WTC11 (cell line): Measurements from ENCODE around the gene ETS1. TPM values are rescaled to one million over a fixed set of nuclear protein-coding genes. Genes with fewer than 3 reads are reported as not detected.

Source experiments
- ATAC-seq: fragments of 200-7000 bp; cut with Tn5 transposase; 2 replicates; pipeline ENCODE4 v1.10.0; 2021; ENCODE audit warnings: mild to moderate bottlenecking, moderate library complexity
- CTCF ChIA-PET: fragments of 300-600 bp; sonication (Branson Sonifier 250); formaldehyde crosslinking; loops from one replicate; lab custom pipeline; 2021; ENCODE audit warnings: antibody characterized with exemption; lab: Charles Lee
- POLR2A ChIA-PET: fragments of 350-600 bp; sonication (Branson Sonifier 250); formaldehyde crosslinking; loops from one replicate; lab custom pipeline; 2021; ENCODE audit warnings: antibody characterized with exemption; lab: Charles Lee
- DNase-seq: peaks from one replicate; pipeline ENCODE4 v3.0.0; 2021; ENCODE audit warnings: low spot score
- H3K27ac Mint-ChIP-seq: 2 replicates; pipeline ENCODE4 v1.8.0; 2021; ENCODE audit warnings: mixed read lengths
- H3K27me3 Mint-ChIP-seq: 2 replicates; pipeline ENCODE4 v1.8.0; 2021; ENCODE audit warnings: low read depth, mild to moderate bottlenecking, moderate library complexity, mixed read lengths
- H3K36me3 Mint-ChIP-seq: 2 replicates; pipeline ENCODE4 v1.8.0; 2021; ENCODE audit warnings: mixed read lengths
- H3K4me1 Mint-ChIP-seq: 2 replicates; pipeline ENCODE4 v1.8.0; 2022; ENCODE audit warnings: mixed read lengths
- H3K4me3 Mint-ChIP-seq: 2 replicates; pipeline ENCODE4 v1.8.0; 2021; ENCODE audit warnings: mild to moderate bottlenecking, moderate library complexity, mixed read lengths
- H3K9me3 Mint-ChIP-seq: 2 replicates; pipeline ENCODE4 v1.8.0; 2021; ENCODE audit warnings: mixed read lengths
- CBFB ChIP-seq: sonication (generic); formaldehyde crosslinking; IDR thresholded peaks from 2 replicates; pipeline ENCODE4 v1.8.1; 2022; ENCODE audit warnings: mild to moderate bottlenecking, low read depth, missing genetic modification reagents
- CDX4 ChIP-seq: fragments of 250-450 bp; sonication (Bioruptor Pico); IDR thresholded peaks from 2 replicates; pipeline ENCODE4 v1.9.0; 2021; ENCODE audit warnings: moderate library complexity, mild to moderate bottlenecking, inconsistent platforms, borderline replicate concordance
- CREB1 ChIP-seq: sonication (generic); formaldehyde crosslinking; IDR thresholded peaks from 2 replicates; pipeline ENCODE4 v1.8.0; 2023; ENCODE audit warnings: mild to moderate bottlenecking, missing genetic modification reagents
- E2F4 ChIP-seq: sonication (generic); formaldehyde crosslinking; IDR thresholded peaks from 2 replicates; pipeline ENCODE4 v1.8.1; 2022; ENCODE audit warnings: low read depth, mild to moderate bottlenecking, moderate library complexity, missing genetic modification reagents, borderline replicate concordance
- EMX1 ChIP-seq: fragments of 250-450 bp; sonication (Bioruptor Pico); IDR thresholded peaks from 2 replicates; pipeline ENCODE4 v1.8.0; 2021; ENCODE audit warnings: mild to moderate bottlenecking
- ESRRA ChIP-seq: sonication (generic); formaldehyde crosslinking; IDR thresholded peaks from 2 replicates; pipeline ENCODE4 v1.8.1; 2022; ENCODE audit warnings: mild to moderate bottlenecking, missing genetic modification reagents, borderline replicate concordance
- GRHL2 ChIP-seq: fragments of 250-450 bp; sonication (Bioruptor Pico); IDR thresholded peaks from 2 replicates; pipeline ENCODE4 v1.8.0; 2022; ENCODE audit warnings: mild to moderate bottlenecking, moderate library complexity; ENCODE audit not compliant: insufficient replicate concordance, severe bottlenecking
- GTF2I ChIP-seq: fragments of 250-450 bp; sonication (Bioruptor Pico); conservative IDR thresholded peaks from 2 replicates; pipeline ENCODE4 v1.4.0; 2021; ENCODE audit warnings: mild to moderate bottlenecking
- IRF2 ChIP-seq: sonication (generic); formaldehyde crosslinking; IDR thresholded peaks from 2 replicates; pipeline ENCODE4 v1.8.0; 2022; ENCODE audit warnings: low read depth, missing genetic modification reagents, borderline replicate concordance
- NFE2L1 ChIP-seq: sonication (generic); formaldehyde crosslinking; IDR thresholded peaks from 2 replicates; pipeline ENCODE4 v1.8.1; 2023; ENCODE audit warnings: missing genetic modification reagents
- NR1H2 ChIP-seq: sonication (generic); formaldehyde crosslinking; IDR thresholded peaks from 2 replicates; pipeline ENCODE4 v1.9.0; 2021; ENCODE audit warnings: mild to moderate bottlenecking, moderate library complexity, missing genetic modification reagents
- OVOL2 ChIP-seq: fragments of 250-450 bp; sonication (Bioruptor Pico); IDR thresholded peaks from 2 replicates; pipeline ENCODE4 v1.9.0; 2021; ENCODE audit warnings: mild to moderate bottlenecking, borderline replicate concordance
- TCF7 ChIP-seq: sonication (generic); formaldehyde crosslinking; IDR thresholded peaks from 2 replicates; pipeline ENCODE4 v1.8.0; 2022; ENCODE audit warnings: mild to moderate bottlenecking, low read depth, missing genetic modification reagents, moderate library complexity
- TP53 ChIP-seq: sonication (generic); formaldehyde crosslinking; IDR thresholded peaks from 2 replicates; pipeline ENCODE4 v1.8.1; 2023; ENCODE audit warnings: mild to moderate bottlenecking, missing genetic modification reagents
- ZMAT4 ChIP-seq: fragments of 250-450 bp; sonication (Bioruptor Pico); IDR thresholded peaks from 2 replicates; pipeline ENCODE4 v1.9.0; 2021; ENCODE audit warnings: mild to moderate bottlenecking
- ZNF121 ChIP-seq: sonication (generic); formaldehyde crosslinking; IDR thresholded peaks from 2 replicates; pipeline ENCODE4 v1.8.0; 2023; ENCODE audit warnings: missing genetic modification reagents
- ZNF138 ChIP-seq: sonication (generic); formaldehyde crosslinking; conservative IDR thresholded peaks from 2 replicates; pipeline ENCODE4 v1.8.1; 2022; ENCODE audit warnings: mild to moderate bottlenecking, moderate library complexity, missing genetic modification reagents
- ZNF232 ChIP-seq: sonication (generic); formaldehyde crosslinking; IDR thresholded peaks from 2 replicates; pipeline ENCODE4 v1.8.0; 2022; ENCODE audit warnings: mild to moderate bottlenecking, missing genetic modification reagents
- ZNF416 ChIP-seq: fragments of 250-450 bp; sonication (Bioruptor Pico); IDR thresholded peaks from 2 replicates; pipeline ENCODE4 v1.9.0; 2021; ENCODE audit warnings: mild to moderate bottlenecking, inconsistent platforms
- ZNF423 ChIP-seq: fragments of 250-450 bp; sonication (Bioruptor Pico); IDR thresholded peaks from 2 replicates; pipeline ENCODE4 v2.1.2; 2022; ENCODE audit warnings: mild to moderate bottlenecking, moderate library complexity
- ZSCAN18 ChIP-seq: fragments of 250-450 bp; sonication (Bioruptor Pico); IDR thresholded peaks from 2 replicates; pipeline ENCODE4 v2.1.2; 2022; ENCODE audit warnings: mild to moderate bottlenecking, moderate library complexity
- total RNA-seq: library from RNA; stranded (reverse); gene quantifications from 3 replicates; pipeline ENCODE4 v1.2.3, GENCODE V29; 2021
- TF ChIP-seq, protein P1 (sequence below): sonication (generic); formaldehyde crosslinking; IDR thresholded peaks from 2 replicates; pipeline ENCODE4 v1.8.0; 2022; ENCODE audit warnings: mild to moderate bottlenecking, missing genetic modification reagents
- TF ChIP-seq, protein P2 (sequence below): sonication (generic); formaldehyde crosslinking; IDR thresholded peaks from 2 replicates; pipeline ENCODE4 v1.8.1; 2022; ENCODE audit warnings: mild to moderate bottlenecking, moderate library complexity, missing genetic modification reagents
- TF ChIP-seq, protein P3 (sequence below): sonication (generic); formaldehyde crosslinking; conservative IDR thresholded peaks from 2 replicates; pipeline ENCODE4 v1.8.1; 2022; ENCODE audit warnings: mild to moderate bottlenecking, missing genetic modification reagents
- TF ChIP-seq, protein P4 (sequence below): sonication (generic); formaldehyde crosslinking; IDR thresholded peaks from 2 replicates; pipeline ENCODE4 v1.8.0; 2022; ENCODE audit warnings: mild to moderate bottlenecking, missing genetic modification reagents
- TF ChIP-seq, protein P5 (sequence below): fragments of 250-450 bp; sonication (Bioruptor Pico); conservative IDR thresholded peaks from 2 replicates; pipeline ENCODE4 v1.9.0; 2021; ENCODE audit warnings: mild to moderate bottlenecking

Gene ETS1
- total RNA-seq, 1 experiment from 2014 or later, result 33.1 TPM

DNA sequence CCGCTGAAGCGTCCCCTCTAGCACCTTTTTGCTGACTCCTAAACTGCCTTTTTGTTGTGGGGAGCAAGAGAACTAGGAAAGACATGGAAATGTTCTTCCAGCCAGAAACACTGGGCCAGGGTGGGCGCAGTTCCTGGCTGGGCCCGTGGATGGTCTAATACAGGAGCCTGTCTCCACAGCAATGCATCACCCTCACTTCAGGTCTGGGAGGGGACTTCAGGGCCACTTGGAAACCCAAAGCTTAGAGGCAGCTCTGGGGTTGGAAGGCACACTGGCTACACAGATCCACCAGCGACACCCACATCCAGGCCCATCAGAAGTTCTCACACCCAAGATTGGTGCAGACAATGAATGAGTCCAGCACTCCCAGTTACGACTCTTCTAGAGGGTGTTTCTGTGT, 120.3 kb downstream of the ETS1 start:
- H3K9me3 Mint-ChIP-seq, result no peaks in the 10 kb centered on the region
- DNase-seq (no peak), ATAC-seq (no peak)
- TF ChIP-seq TP53 (CRISPR knock-in tag), result no peak
- TF ChIP-seq CREB1 (CRISPR knock-in tag), result no peak
- TF ChIP-seq, protein P1, sequence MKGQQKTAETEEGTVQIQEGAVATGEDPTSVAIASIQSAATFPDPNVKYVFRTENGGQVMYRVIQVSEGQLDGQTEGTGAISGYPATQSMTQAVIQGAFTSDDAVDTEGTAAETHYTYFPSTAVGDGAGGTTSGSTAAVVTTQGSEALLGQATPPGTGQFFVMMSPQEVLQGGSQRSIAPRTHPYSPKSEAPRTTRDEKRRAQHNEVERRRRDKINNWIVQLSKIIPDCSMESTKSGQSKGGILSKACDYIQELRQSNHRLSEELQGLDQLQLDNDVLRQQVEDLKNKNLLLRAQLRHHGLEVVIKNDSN (CRISPR knock-in tag), result no peak
- TF ChIP-seq CDX4, result no peak
- no peak for TF ChIP-seq EMX1 (CRISPR knock-in tag)
- no peak for TF ChIP-seq E2F4 (CRISPR knock-in tag)
- no peak for TF ChIP-seq NR1H2 (CRISPR knock-in tag)
- TF ChIP-seq ZNF232 (CRISPR knock-in tag), result no peak
- TF ChIP-seq, protein P2, sequence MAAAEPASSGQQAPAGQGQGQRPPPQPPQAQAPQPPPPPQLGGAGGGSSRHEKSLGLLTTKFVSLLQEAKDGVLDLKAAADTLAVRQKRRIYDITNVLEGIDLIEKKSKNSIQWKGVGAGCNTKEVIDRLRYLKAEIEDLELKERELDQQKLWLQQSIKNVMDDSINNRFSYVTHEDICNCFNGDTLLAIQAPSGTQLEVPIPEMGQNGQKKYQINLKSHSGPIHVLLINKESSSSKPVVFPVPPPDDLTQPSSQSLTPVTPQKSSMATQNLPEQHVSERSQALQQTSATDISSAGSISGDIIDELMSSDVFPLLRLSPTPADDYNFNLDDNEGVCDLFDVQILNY, result no peak
- no peak for TF ChIP-seq ZSCAN18 (CRISPR knock-in tag)
- TF ChIP-seq, protein P3, sequence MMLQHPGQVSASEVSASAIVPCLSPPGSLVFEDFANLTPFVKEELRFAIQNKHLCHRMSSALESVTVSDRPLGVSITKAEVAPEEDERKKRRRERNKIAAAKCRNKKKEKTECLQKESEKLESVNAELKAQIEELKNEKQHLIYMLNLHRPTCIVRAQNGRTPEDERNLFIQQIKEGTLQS, result no peak
- no peak for TF ChIP-seq NFE2L1
- TF ChIP-seq ZNF138 (CRISPR knock-in tag), result no peak
- TF ChIP-seq ZNF423 (CRISPR knock-in tag), result no peak
- TF ChIP-seq ZNF121 (CRISPR knock-in tag), result no peak
- no peak for TF ChIP-seq ZMAT4 (CRISPR knock-in tag)
- TF ChIP-seq TCF7, result no peak
- no peak for TF ChIP-seq ESRRA (CRISPR knock-in tag)
- H3K4me3 Mint-ChIP-seq, result no peak overlapping the region
- H3K4me1 Mint-ChIP-seq, result no peaks in the 10 kb centered on the region
- peaks cover 14% of the 10 kb centered on the region; the same call in 1 of the 2 replicates for H3K36me3 Mint-ChIP-seq
- CTCF ChIA-PET, result interaction anchor here (1.1 kb wide), 1 partner anchor 165 kb away, joined by 3 read pairs; no protein-coding TSS in a partner anchor
- POLR2A ChIA-PET, result no interaction called here
- H3K27me3 Mint-ChIP-seq, result no peaks in the 10 kb centered on the region
- no peak overlapping the region for H3K27ac Mint-ChIP-seq

DNA sequence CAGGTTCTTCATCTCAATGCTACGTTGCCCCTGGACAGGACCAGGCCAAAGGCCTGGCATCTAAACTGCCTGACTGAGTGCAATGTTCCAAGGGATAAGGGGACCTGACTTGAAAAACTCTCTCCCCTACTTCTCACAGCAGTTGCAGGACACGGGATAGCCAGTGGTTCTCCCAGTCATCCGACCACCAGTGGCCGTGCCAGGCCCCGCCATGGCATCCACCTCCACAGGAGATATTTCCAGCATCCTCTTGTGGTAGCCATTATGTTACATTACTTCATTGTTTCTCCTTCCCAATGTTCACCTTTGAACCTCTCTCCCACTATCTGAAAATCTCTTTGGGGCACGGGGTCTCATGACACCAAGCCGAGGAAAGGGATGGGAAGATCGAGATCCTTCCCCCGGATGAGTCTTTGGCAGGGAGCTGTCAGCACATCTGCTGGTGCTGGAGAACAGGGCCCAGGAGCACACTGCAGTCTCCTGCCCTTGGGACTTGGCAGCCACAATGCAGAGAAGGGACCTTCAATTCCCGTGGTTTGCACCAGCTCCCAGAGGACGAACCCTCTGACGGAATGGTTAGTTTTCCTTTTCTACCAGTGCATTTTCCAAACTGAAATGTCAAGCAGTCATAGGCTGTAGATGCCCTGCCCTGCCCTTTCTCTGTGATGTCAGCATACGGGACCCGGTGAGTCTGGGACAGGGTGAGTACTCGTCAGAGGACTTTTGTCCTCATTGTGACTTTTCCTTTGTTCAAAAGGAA, 121.2 kb downstream of the ETS1 start:
- H3K4me1 Mint-ChIP-seq, result no peaks in the 10 kb centered on the region
- CTCF ChIA-PET, result no interaction called here
- DNase-seq, result no peak
- H3K27ac Mint-ChIP-seq, result no peak overlapping the region
- H3K27me3 Mint-ChIP-seq, result no peaks in the 10 kb centered on the region
- no peak for ATAC-seq
- no peak overlapping the region for H3K4me3 Mint-ChIP-seq
- peaks cover 14% of the 10 kb centered on the region for H3K36me3 Mint-ChIP-seq
- POLR2A ChIA-PET, result no interaction called here
- no peaks in the 10 kb centered on the region for H3K9me3 Mint-ChIP-seq
- no peak for TF ChIP-seq GRHL2 (CRISPR knock-in tag)
- no peak for TF ChIP-seq CBFB (CRISPR knock-in tag)
- TF ChIP-seq ZNF416 (CRISPR knock-in tag), result no peak
- TF ChIP-seq GTF2I (CRISPR knock-in tag), result no peak
- TF ChIP-seq OVOL2, result no peak
- TF ChIP-seq IRF2, result no peak
- TF ChIP-seq, protein P4, sequence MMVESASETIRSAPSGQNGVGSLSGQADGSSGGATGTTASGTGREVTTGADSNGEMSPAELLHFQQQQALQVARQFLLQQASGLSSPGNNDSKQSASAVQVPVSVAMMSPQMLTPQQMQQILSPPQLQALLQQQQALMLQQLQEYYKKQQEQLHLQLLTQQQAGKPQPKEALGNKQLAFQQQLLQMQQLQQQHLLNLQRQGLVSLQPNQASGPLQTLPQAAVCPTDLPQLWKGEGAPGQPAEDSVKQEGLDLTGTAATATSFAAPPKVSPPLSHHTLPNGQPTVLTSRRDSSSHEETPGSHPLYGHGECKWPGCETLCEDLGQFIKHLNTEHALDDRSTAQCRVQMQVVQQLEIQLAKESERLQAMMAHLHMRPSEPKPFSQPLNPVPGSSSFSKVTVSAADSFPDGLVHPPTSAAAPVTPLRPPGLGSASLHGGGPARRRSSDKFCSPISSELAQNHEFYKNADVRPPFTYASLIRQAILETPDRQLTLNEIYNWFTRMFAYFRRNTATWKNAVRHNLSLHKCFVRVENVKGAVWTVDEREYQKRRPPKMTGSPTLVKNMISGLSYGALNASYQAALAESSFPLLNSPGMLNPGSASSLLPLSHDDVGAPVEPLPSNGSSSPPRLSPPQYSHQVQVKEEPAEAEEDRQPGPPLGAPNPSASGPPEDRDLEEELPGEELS (CRISPR knock-in tag), result no peak
- TF ChIP-seq TP53 (CRISPR knock-in tag), result no peak
- TF ChIP-seq, protein P5, sequence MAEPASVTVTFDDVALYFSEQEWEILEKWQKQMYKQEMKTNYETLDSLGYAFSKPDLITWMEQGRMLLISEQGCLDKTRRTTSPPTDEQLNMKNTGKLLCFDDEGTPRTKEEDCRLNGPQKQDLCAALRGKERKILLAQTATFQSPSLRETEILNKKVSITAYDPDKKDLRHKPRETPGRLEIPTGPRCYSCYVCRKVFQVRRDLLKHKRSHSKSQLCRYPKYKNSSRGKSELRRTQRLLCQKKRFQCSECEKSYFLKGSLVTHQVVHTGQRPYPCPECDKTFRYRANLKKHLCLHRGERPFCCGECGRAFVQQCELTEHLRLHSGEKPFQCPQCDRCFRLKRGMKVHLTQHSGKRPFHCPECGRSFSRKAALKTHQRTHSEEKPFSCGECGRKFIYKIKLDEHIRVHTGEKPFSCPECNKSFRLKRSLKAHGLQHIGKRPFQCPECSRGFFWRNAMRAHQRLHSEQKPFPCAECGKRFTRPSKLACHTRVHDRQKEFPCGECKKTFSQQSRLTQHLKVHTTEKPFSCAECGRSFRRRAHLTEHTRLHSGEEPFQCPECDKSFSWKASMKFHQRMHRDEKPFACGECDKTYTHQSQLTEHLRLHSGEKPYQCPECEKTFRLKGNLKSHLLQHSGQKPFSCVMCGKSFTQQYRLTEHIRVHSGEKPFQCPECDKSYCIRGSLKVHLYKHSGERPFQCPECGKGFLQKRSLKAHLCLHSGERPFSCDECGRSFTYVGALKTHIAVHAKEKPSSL, result no peak
